HepG2 (cell line): ENCODE results near the gene RRBP1. TPM values are rescaled to one million over a fixed set of nuclear protein-coding genes. Genes with fewer than 3 reads are reported as not detected.

Experiments
- ATAC-seq: fragments of 200-7000 bp; cut with Tn5 transposase; 3 replicates; pipeline ENCODE4 v1.9.1; 2020; ENCODE audit warnings: mild to moderate bottlenecking, moderate library complexity
- BruUV-seq: library from RNA; stranded (reverse); fragments of 400-500 nt; replicated peaks from 2 replicates; lab custom pipeline; 2021; lab: Mats Ljungman, UMichigan
- CTCF ChIA-PET: fragments of 300-600 bp; formaldehyde crosslinking; extraction: SDS; loops from one replicate; lab custom pipeline; 2021; ENCODE audit warnings: low total read pairs, inconsistent platforms, low intra/inter-chr PET ratio; lab: Yijun Ruan, JAX
- POLR2A ChIA-PET: fragments of 350-600 bp; sonication (Branson Sonifier 250); formaldehyde crosslinking; loops from one replicate; lab custom pipeline; 2020; ENCODE audit warnings: antibody characterized with exemption, inconsistent platforms; lab: Yijun Ruan, JAX
- DNase-seq: peaks from one replicate; pipeline ENCODE4 v3.0.0-alpha.2; 2015; ENCODE audit warnings: low spot score
- FAIRE-seq: peaks from 3 replicates; lab custom pipeline; 2011; peaks lifted over from hg19 to GRCh38; lab: Jason Lieb, UNC
- H2AFZ ChIP-seq: one replicate; pipeline ENCODE4 v1.6.1; 2011; ENCODE audit warnings: low read length, inconsistent platforms
- H3K27ac ChIP-seq: fragments of 300-600 bp; 3 replicates; pipeline ENCODE4 v1.8.0; 2011; ENCODE audit warnings: mixed run types, mild to moderate bottlenecking, mixed read lengths, low read length, inconsistent platforms; ENCODE audit not compliant: insufficient read depth; ENCODE audit errors: extremely low read length
- H3K27me3 ChIP-seq, 2 experiments: fragments of 200-600 bp in 1 of 2; 2 replicates in 1 of 2; 3 replicates in 1 of 2; pipeline versions ENCODE4 v1.6.0 to v1.8.0; 2011; ENCODE audit warnings: low read length in 2 of 2, mild to moderate bottlenecking in 2 of 2, moderate library complexity in 2 of 2, inconsistent platforms in 1 of 2; ENCODE audit not compliant: insufficient read depth in 2 of 2, control insufficient read depth in 1 of 2
- H3K36me3 ChIP-seq, 2 experiments: fragments of 200-600 bp in 1 of 2; replicated peaks in 1 of 2; 2 replicates in 1 of 2; 3 replicates in 1 of 2; pipeline versions ENCODE4 v1.5.1 to v1.8.0; 2011; ENCODE audit warnings: low read length in 2 of 2, inconsistent platforms in 1 of 2; ENCODE audit not compliant: insufficient read depth in 2 of 2, control insufficient read depth in 1 of 2
- H3K4me1 ChIP-seq: 2 replicates; pipeline ENCODE4 v1.5.1; 2012; ENCODE audit warnings: low read length, inconsistent platforms; ENCODE audit not compliant: insufficient read depth
- H3K4me2 ChIP-seq: 2 replicates; pipeline ENCODE4 v1.6.0; 2011; ENCODE audit warnings: low read depth, low read length, inconsistent platforms
- H3K4me3 ChIP-seq, 3 experiments: fragments of 200-600 bp in 1 of 3; sonication (generic), shearing (Covaris generic) in 1 of 3; replicated peaks in 1 of 3; 2 replicates each; pipeline ENCODE4 v1.5.1; 2011 to 2016; ENCODE audit warnings: low read length in 3 of 3, inconsistent platforms in 2 of 3, low read depth in 2 of 3, mild to moderate bottlenecking in 2 of 3, control low read depth in 1 of 3, mixed read lengths in 1 of 3; ENCODE audit not compliant: insufficient read depth in 1 of 3
- H3K79me2 ChIP-seq: one replicate; pipeline ENCODE4 v1.6.1; 2011; ENCODE audit warnings: low read length, inconsistent platforms; ENCODE audit not compliant: insufficient read depth
- H3K9ac ChIP-seq: 2 replicates; pipeline ENCODE4 v1.6.0; 2011; ENCODE audit warnings: mild to moderate bottlenecking, low read depth, low read length, inconsistent platforms; ENCODE audit not compliant: insufficient read depth
- H3K9me3 ChIP-seq: 2 replicates; pipeline ENCODE4 v1.5.1; 2012; ENCODE audit warnings: mild to moderate bottlenecking, low read length
- H4K20me1 ChIP-seq: 2 replicates; pipeline ENCODE4 v1.6.0; 2011; ENCODE audit warnings: inconsistent platforms, mild to moderate bottlenecking, low read length, moderate library complexity; ENCODE audit not compliant: insufficient read depth
- CEBPG ChIP-seq: IDR thresholded peaks from 2 replicates; pipeline ENCODE4 v1.6.1; 2016
- MAFF ChIP-seq: IDR thresholded peaks from 2 replicates; pipeline ENCODE4 v1.6.1; 2011; ENCODE audit warnings: low read depth, low read length, improper control_type of control experiment
- MAFG ChIP-seq: sonication (generic); formaldehyde crosslinking; IDR thresholded peaks from 2 replicates; pipeline ENCODE4 v1.5.1; 2020; ENCODE audit warnings: mild to moderate bottlenecking, missing genetic modification reagents
- MAFK ChIP-seq, 2 experiments: IDR thresholded peaks in 1 of 2; conservative IDR thresholded peaks in 1 of 2; 2 replicates each; pipeline ENCODE4 v1.6.1; 2011; ENCODE audit warnings: improper control_type of control experiment in 2 of 2, low read length in 2 of 2
- NFIB ChIP-seq: sonication (generic); formaldehyde crosslinking; IDR thresholded peaks from 2 replicates; pipeline ENCODE4 v1.9.0; 2021; ENCODE audit warnings: missing genetic modification reagents, mild to moderate bottlenecking, borderline replicate concordance
- ZHX2 ChIP-seq, 2 experiments: sonication (generic) in 1 of 2; formaldehyde crosslinking in 1 of 2; IDR thresholded peaks; 2 replicates each; pipeline versions ENCODE4 v1.6.1 to v1.9.0; 2014 to 2022; ENCODE audit warnings: antibody characterized with exemption in 1 of 2, borderline replicate concordance in 1 of 2, inconsistent platforms in 1 of 2, low read depth in 1 of 2, missing genetic modification reagents in 1 of 2
- WGBS: methylation state at CpG from one replicate; pipeline ENCODE4 v1.1.6; 2017; ENCODE audit warnings: low lambda C conversion rate; 5-methylcytosine and 5-hydroxymethylcytosine counted together
- in situ Hi-C: cut with HindIII; loops from 2 replicates; pipeline ENCODE4 v1.10.0; 2017; ENCODE audit warnings: low pct_unique_long_range_greater_than_20kb; ENCODE audit not compliant: extremely low pct_ligation_motif_present
- intact Hi-C: fragments of 100-400 bp; cut with micrococcal nuclease; formaldehyde crosslinking; loops from one replicate; pipeline ENCODE4 v1.10.0; 2022; ENCODE audit not compliant: unreplicated experiment
- polyA plus RNA-seq, 8 experiments: library from polyadenylated mRNA; depleted of rRNA in 3 of 8; stranded (reverse) in 7 of 8; unstranded in 1 of 8; fragments of >200 nt; fragmentation: Illumina TruSeq in 4 of 8; extraction: Trizol in 4 of 8; gene quantifications; 2 replicates each; pipeline versions ENCODE4 v1.2.1 to v1.2.3, GENCODE V29; 2011 to 2016; ENCODE audit warnings: low read depth in 4 of 8, missing spikeins in 1 of 8, mixed read lengths in 1 of 8; ENCODE audit not compliant: insufficient read depth in 1 of 8
- total RNA-seq, 5 experiments: library from RNA; depleted of rRNA; stranded (reverse); fragments of >200 nt; fragmentation: Illumina TruSeq; extraction: Trizol; gene quantifications; 2 replicates each; pipeline ENCODE4 v1.2.3, GENCODE V29; 2016; ENCODE audit warnings: low read depth in 1 of 5

Gene RRBP1
- total and polyA plus RNA-seq, 2 of the 13 experiments (the other 11 are each of a cell fraction or from before 2014, with no cell fraction given) = 150 to 222 TPM

- no peaks in the 10 kb centered on the region for H3K36me3 ChIP-seq
- intact Hi-C loops (loop anchor here (1.0 to 5.0 kb wide), 4 partner anchors 10 to 217 kb away; no protein-coding TSS in a partner anchor), in situ Hi-C loops (no loop called here)
- no peaks in the 10 kb centered on the region for H4K20me1 ChIP-seq
- peaks cover 51% of the 10 kb centered on the region for H3K4me1 ChIP-seq
- peaks cover 4 to 63% of the 10 kb centered on the region in 2 experiments; a peak in 4 of 5 replicates for H3K27me3 ChIP-seq
- no peak for ATAC-seq
- H3K27ac ChIP-seq = no peak overlapping the region
- WGBS = 12% methylated on average over 4 of the region's 4 CpGs
- ChIA-PET POLR2A (interaction anchor here (5.5 kb wide), 1 partner anchor 39 kb away, joined by 81 read pairs; the partner anchor contains the start of gene RRBP1), CTCF (no interaction called here)
- H3K9ac ChIP-seq = no peak overlapping the region
- FAIRE-seq = no peak
- TF ChIP-seq ZHX2 (IDR thresholded peaks at IDR 0.05; ENCODE audit: low read depth) (no peak), ZHX2 (CRISPR knock-in tag; IDR thresholded peaks at IDR 0.05; ENCODE audit: borderline replicate concordance) (no peak), MAFG (CRISPR knock-in tag) (peak; percentile 83; the same call in 1 of the 2 replicates), MAFF (peak; percentile 98), NFIB (CRISPR knock-in tag) (0 out of 2 replicates have a peak, but pooled peaks have one; percentile 30), MAFK (conservative IDR thresholded peaks at IDR 0.05 in 1 of 2, IDR thresholded peaks at IDR 0.05 in 1 of 2; ENCODE audit: low read length in 2 of 2) (peak; percentile 99 to 100), CEBPG (CRISPR knock-in tag) (no peak)
- H3K9me3 ChIP-seq = no peaks in the 10 kb centered on the region
- H2AFZ ChIP-seq = no peak overlapping the region
- H3K4me2 ChIP-seq = no peak overlapping the region
- H3K4me3 ChIP-seq = no peak overlapping the region
- H3K79me2 ChIP-seq = no peaks in the 10 kb centered on the region
- no TSS peak for BruUV-seq
- no peak for DNase-seq
Observed at GRCh38 chr20:17720755-17721154, 38.7 kb upstream of the RRBP1 start.
